ENCODE data around the gene NDST1.
A peak's percentile ranks its signal among the peaks of the same experiment; 100 is the strongest.

The NDST1 gene

DNA sequence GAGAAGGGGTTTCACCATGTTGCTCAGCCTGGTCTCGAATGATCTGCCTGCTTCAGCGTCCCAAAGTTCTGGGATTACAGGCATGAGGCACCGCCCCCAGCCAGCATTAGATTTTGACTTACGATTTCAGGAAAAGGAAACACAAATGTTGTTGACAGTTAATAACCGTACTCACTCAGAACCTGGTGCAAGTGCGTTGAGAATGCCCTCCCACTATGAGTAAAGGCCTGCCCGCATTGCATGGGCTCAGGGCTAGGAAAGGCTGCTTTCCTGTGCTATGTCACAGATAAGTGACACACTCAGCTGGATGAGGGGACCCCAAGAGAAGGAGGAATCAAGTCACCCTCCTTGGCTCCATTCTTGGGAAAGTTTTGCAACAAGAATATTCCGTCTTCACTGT is 42.4 kb downstream of the NDST1 start:
- DNase-seq: no peak

DNA sequence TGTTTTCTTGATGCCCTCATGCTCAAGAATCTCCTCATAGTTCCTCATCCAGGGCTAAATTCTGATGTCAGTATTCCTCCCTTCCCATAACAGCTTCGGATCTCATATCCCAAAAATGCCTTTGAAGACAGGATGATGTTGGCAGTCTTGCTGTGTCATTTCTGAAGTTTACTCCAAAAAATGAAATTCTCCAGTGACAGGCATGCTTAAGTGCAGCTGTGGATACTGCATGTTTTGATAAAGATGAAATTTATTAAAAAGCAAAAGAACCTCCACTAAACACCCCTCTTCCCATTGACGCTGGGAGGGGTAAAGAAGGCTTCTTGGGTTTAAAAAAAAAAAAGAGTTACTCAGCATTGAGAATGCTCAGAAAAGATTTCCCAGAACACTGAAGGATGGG is 43.1 kb downstream of the NDST1 start:
- no peak for DNase-seq

DNA sequence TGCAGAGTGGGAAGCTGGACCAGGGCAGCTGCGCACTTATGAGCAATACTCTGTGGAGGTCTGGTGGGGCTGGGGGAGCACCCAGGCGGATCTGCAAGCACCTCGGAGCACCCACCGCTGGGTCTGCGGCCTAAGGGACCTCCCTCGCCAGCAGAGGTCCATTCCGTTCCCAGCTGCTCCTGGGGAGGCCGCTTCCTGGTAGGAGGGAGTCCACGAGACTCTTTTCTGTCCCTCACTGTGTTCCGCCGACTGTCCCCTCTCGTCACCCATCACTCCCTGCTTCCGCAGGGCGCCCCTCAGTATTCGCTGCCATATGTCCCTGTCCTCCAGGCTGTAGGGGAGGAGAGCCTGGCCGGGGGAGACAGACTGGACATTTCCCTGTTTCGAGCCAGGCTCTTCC is 45.5 kb downstream of the NDST1 start:
- DNase-seq: no peak

DNA sequence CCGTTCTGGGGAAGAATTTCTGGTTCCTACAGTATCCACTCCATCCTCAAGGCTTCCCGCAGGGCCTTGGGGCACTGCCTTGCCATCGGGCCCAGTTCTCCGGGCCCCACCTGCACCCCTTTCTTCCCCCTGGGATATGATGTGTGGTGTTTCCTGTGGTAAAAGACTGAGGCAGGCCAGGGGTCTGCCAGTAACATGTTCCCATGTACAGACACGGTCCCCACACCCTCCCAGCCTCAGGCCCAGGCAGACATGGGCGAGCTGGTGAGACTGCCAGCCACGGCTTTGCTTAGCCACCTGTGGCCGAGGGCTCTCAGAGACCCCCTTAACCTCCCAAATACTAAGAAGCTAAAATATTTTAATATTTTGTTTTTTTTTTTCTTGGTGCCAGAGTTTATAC is 46.0 kb downstream of the NDST1 start:
- no peak for DNase-seq

DNA sequence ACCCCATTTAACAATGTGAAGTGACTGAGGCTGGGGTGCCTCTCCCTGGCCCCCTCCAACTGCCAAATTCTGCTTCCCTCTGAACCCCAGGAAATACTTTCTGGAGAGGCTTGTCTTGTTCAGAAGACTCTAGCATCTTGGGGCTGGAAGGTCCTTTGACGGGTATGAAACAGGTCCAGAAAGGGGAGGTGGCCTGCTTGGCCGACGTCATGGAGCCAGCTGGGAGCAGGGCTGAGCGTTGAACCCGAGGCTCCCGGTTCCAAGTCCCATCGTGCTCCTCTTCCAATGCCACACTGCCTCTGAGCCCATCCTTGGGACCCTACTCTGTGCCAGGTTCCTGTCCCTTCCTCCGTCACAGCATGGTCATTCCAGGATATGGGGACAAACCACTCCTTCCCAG is 46.9 kb downstream of the NDST1 start:
- DNase-seq: no peak

DNA sequence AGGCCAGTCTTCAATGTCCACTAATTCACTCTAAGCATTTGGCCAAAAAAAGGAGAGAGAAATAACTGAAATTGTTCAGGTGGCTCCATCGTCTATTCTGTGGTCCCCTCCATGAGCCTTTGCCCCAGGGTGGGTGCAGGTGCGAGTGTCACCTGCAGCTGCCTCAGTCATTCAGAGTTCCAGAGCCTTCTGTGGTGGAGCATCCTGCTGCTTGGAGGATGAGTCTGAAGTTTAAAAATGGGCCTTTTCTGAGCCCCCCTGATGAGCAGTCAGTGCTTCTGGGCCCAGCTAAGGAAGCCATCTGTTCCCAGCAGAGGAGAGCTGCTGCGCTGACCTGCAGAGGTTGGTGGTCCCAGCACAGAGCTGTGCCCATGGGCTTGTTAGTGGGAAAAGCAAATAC is 48.2 kb downstream of the NDST1 start:
- DNase-seq: no peak

DNA sequence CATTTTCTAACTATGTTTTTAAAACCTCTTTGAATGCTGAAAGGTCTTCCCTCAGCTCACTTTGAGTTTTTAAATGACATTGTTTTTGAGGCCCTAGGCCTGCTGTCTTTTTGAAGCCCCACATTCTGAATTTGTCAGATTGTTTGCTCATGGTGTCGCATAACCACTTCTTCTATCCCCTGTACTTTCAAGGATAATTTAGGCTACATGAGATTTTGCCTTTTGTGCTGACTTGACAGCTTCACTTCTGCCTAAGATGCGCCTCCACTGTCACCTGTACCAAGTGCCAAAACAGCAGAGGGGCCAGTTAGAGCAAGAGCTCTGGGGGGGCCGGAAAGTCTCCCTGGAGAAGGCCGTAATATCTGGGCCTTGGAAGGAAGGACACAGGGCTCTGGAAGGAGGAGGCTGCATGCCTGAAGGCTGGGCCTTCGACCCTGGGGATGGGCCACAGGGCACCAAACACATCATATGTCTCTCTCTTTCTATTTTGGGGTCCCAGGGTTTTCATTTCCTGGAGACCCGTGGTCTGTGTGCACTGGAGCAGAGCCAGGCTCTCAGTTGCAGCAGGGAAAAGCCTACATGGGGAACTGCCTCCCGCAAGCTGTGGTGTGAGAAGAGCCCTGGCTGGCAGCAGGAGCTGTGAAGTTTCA is 49.1 kb downstream of the NDST1 start:
- no peak for DNase-seq

DNA sequence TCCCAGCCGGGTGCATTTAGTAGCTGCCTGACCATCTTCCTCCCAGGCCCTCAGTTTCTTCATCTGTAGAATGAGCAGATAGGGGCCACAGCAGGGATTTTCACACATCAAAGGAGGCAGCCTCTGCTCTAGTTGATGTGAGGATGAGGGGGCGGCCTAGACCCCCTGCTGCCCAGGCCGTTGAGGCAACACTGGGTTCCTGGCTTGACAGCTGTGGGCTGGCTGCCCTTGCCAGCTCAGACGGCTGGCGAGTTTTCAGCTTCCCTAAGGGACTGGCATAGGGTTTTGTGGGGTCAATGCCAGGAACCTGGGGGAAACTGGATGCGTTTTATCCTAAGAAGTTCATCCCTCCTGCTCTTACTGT is 49.6 kb downstream of the NDST1 start:
- DNase-seq: no peak

DNA sequence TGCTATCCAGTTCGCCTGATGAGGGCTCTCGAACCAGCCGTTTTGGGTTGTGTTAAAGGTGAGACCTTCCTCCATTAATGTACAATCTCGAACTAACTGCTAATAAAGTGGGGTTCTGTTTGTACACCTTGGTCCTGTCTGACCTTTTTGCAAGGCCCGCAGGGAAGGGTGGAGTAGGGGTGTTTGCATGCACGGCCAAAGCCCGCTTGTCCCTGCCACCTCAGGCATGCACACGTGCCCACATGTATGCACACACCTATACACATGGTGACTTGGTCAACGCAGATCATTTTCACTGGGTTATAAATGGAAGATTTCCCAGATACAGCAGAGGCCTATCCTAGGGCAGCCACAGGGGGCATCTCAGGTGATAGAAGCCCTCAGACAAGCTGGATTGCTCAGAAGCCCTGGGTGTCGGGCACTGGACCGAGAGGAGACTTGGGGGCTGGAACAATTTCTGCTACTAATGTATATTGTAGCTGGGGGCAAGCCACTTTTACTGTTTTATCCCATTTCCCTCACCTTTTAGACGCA is 50.2 kb downstream of the NDST1 start:
- no peak for DNase-seq

DNA sequence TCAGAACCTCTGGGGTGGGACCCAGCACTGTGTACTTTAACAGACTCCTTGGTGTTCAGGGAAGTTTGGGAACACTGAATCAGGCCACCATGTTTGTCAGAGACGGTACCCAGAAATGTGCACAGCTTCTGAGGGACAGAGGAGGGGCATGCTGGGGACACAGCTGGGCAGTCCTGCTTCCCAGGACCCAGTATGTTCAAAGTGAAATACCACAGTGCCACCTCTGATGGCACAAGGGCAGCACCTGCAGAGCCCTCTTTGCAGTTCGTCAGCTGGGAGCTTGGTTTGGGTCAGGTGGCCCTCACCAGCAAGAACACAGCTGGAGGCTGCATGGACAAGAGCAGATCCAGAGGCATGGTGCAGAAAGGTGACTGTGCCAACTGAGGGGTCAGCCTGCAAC is 51.2 kb downstream of the NDST1 start:
- no peak for DNase-seq

DNA sequence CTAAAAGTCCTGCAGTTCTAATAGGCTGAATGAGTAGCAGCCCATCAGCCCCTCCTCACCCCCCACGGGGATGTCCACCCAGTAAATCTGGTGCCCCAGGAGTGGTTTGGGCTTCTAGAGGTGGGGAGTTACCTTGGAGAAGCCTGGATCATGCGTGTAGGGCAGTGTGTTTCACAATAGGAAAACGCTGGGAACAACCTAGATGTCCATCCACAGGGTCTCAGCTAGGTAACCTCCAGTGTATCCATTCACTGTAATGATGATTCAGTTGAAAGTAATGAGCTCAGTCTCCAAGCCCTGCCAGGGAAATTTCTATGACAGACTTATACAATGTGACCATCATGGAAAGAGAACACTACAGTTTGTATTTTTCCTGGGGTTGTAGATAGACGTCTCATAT is 51.8 kb downstream of the NDST1 start:
- no peak for DNase-seq

DNA sequence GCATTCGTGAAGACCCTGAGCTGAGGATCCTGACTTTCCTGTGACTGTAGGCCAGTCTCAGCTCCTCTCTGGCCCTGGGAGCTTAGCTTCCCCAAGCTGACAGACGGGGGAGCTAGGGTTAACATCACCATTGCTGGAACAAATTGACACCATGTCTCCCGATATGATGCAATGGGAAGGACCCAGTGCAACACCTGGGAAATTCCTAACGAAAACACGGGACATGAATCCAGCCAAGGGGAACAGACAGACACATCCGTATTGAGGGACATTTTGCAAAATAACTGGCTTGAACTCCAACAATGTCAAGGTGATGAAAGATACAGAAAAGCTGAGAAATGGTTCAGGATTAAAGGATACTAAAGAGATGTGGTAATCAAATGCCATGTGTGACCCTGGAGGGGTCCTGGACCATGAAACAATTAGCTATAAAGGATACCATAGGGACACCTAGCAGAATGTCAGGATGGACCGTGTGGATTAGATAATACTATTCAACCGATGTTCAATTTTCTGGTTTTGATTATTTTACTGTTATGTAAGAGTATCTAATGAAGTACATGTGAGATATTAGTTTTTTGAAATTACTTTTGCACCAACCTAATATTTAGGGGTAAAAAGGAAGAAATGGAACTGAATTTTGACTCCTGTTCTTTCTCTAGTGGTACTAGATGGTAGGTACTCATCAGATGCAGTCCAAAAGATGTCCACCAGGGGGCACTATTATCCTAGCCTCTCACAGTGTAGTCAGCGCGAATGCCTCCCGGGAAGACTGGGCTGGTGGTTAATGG is 52.7 kb downstream of the NDST1 start:
- peak; percentile 67 for DNase-seq

DNA sequence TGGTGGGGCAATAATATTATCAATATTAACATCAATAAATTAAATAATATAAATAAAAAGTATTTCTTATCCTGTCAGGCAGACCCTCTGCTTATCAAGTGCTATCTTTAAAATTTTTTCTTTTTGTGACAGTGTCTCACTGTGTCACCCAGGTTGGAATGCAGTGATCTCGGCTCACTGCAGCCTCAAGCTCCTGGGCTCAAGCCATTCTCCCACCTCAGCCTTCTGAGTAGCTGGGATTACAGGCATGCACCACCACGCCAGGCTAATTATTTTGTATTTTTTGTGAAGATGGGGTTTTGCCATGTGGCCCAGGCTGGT is 53.2 kb downstream of the NDST1 start:
- DNase-seq: no peak

DNA sequence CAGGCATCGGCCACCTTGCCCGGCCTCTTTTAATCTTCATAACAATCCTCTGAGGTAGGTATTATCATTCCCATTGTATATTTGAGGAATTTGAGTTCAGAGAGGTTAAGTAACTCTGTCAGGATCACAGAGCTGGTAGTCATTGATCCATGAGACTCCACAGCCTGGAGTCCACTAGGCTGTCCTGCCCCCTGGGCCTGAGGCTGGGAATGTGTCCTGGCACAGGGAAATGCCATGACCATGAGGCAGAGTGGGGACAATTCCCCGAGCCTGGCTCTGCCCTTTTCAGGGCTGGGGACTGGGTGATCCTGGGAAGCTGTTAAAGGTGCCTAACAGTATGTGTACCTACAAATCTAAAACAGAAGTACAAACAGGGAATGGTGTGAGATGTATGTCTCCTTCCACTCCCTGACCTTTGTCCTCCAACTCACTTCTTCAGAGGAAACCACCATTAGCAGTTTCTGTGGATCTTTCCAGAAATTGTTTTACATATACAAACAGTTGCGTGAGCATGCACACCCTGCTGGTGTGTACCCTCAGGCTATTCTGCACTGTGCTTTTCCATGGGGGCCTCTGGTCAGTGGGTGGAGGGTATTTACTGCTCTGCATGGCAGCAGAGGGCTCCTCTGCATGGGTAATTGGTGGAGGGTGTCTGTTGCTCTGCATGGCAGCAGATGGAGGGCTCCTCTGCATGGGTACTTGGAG is 53.8 kb downstream of the NDST1 start:
- no peak for DNase-seq

DNA sequence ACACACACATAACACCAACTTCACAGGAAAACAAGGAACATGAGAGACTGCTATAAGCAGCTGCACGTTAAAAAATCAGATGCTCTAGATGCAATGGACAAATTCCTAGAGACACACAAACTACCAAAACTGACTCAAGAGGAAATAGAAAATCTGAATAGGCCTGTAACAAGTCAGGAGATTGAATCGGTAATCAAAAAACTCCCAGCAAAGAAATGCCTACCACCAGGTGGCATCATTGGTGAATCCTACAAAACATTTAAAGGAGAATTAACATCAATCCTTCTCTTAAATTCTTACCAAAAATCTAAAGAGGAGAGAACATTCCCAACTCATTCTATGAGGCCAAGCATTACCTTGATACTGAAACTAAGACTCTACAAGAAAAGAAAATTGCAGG is 54.9 kb downstream of the NDST1 start:
- DNase-seq: no peak

DNA sequence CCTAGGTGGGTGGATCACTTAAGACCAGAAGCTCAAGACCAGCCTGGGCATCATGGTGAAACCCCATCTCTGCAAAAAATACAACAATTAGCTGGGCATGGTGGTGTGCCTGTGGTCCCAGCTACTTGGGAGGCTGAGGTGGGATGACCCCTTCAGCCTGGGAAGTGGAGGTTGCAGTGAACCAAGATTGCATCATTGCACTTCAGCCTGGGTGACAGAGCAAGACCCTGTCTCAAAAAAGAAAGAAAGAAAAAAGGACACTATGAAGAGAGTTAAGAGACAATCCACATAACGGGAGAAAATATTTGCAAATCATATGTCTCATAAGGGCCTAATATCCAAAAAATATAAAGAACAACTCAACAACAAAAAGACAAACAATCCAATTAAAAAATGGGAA is 57.9 kb downstream of the NDST1 start:
- no peak for DNase-seq

DNA sequence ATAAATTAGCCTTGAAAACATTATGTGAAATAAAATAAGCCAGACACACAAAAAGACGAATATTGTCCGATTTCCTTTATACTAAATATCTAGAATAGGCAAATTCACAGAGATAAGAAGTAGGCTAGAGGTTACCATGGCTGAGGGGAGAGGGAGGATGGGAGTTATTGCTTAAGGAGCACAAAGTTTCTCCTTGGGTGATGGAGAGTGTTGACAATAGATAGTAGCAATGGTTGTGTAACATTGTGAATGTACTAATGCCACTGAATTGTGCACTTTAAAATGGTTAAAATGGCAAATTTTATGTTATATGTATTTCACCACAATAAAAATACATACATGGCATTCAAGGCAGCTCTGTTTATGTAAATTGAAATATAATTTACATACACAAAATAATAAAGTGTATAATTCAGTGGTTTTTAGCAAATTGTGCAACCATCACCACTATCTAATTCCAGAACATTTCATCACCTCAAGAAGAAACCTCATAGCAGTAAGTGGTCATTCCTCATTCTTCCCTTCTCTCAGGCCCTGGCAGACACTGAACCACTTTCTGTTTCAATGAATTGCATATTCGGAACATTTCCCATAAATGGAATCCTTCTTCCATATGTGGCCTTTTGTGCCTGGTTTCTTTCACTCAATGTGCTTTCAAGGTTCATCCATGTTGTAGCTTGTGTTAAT is 59.2 kb downstream of the NDST1 start:
- no peak for DNase-seq

DNA sequence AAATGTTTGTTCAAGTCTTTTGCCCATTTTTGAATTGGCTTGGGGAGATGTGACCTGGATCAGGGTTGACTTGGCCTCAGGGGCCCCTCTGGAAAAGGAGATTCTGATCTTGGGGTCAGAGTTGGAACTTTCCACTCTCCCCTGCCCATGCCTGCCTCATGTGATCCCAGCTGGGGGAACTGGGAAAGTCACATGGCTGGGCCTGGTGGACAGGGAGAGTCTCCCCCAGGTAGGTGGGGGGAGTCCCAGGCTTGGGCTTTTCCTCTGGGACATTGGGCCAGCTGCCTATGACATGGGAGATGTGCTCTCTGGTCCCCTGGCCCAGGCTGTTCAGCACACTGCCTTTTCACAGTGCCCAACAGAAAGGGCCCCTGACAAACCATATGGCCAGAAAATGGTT is 60.7 kb downstream of the NDST1 start:
- DNase-seq: no peak

DNA sequence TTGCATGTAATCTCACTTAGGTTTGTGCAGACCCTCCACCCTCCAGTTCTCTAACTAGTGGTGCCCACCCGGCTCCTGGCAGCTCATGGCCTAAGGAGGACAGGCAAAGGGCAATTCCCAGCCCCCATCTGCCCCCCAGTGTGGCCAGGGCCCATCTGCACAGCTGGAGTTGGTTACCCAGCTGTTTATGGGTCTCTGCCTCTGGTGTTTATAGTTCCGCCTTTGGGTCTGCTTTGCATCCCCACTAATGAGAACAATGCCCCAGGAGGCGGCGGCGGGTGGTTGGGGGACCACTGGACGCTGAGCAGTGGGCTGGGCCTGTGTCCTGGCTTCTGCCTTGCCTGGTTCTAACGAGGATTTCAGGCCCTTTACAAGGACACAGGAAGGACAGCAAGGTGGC is 62.4 kb downstream of the NDST1 start:
- DNase-seq: no peak

DNA sequence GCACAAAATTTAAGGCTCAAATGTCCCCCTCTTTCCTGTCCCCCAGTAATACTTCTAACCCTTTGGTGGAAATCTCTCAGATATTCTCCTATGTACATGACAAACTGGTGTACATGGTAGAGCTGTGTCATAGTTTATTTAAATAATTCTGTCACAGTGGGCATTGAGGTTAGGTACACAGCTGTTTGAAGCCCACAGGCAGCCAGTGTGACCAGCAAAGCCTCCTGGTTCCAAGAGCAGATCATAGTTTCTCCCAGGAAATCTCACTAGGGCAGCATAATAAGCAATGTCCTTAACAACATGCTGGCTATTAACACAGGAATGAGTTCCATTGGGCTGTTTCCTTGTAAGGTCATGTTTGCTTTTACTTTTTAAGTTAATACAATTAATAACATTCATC is 63.9 kb downstream of the NDST1 start:
- DNase-seq: no peak

DNA sequence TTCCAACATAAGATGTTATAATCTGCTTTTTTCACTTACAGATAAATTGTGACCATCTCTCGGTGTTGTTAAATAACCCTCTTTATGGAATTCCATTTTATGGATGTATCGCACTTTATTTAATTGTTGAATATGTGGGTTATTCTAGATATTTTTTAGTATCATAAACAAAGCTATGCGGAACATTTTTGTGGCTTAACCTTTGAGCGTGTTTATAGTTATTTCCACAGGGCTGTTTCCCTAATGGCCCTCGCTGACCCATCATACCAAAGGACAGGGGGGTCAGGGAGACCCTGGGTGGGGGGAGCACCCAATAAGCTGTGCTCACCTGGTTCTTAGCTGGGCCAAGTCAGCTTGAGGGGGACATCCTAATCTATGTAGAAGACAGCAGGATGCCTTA is 65.3 kb downstream of the NDST1 start:
- no peak for DNase-seq

DNA sequence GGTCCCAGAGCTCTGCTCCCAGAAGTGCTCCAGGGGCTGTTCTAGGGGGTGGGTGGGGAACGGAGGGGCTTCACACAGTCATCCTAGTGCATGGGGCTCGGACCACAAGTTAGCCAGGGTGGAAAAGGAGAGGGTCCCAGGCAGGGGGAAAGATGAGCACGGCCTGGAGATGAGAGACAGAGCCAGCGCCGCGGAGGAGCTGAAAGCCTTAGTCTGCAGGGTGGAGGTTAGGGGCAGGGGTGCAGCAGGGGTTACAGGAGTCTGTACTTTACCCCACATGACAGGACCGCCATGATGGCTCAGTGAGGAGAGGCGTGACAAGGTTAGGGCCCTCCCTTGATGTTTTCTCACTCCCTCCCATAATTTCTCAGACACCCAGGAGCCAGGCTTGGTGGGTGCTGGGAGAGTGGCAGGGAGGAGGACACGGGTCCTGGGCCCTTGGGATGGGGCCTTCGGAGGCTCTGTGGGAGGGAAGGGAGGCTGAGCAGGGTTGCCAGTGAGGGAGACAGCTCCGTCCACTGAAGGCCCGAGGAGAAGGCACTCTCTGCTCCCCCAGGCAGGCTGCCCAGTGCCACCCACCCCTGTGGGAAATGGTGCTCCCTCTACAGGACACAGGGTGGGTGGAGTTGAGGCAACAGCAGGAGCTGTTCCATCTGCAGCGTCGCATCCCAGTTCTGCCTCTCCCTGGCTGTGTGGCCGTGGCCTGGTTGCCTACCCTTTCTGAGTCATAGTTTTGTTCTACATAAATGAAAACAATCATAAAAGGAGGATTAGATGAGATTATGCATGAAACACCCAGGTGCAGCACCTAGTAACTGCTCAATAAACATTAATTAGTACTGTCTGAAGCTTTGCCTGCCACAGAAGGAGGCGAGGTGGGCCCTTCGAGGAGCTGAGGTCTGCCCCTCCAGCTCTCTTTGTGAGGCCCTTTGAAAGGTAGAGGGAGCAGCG is 66.2 kb downstream of the NDST1 start:
- DNase-seq: no peak
